HG03103 (cell line): ENCODE results near the gene PSMD1.
"Not testable (repeated sequence)": the region's sequence is repeated elsewhere in the genome, so short reads cannot be mapped to it uniquely, and the experiment has no call there.

Experiments used
- ATAC-seq: cut with Tn5 transposase; IDR thresholded peaks from one replicate; pipeline ENCODE4 v1.9.1; 2021; ENCODE audit warnings: low read depth; ENCODE audit not compliant: unreplicated experiment

The PSMD1 gene

GRCh38 chr2:231056453-231057416 is at the start of gene PSMD1:
Gene PSMD1, plus strand, starts transcription at chr2:231056867. Its CDS starts 159 bp downstream, at chr2:231057026.
- peak; percentile 74 for ATAC-seq

DNA sequence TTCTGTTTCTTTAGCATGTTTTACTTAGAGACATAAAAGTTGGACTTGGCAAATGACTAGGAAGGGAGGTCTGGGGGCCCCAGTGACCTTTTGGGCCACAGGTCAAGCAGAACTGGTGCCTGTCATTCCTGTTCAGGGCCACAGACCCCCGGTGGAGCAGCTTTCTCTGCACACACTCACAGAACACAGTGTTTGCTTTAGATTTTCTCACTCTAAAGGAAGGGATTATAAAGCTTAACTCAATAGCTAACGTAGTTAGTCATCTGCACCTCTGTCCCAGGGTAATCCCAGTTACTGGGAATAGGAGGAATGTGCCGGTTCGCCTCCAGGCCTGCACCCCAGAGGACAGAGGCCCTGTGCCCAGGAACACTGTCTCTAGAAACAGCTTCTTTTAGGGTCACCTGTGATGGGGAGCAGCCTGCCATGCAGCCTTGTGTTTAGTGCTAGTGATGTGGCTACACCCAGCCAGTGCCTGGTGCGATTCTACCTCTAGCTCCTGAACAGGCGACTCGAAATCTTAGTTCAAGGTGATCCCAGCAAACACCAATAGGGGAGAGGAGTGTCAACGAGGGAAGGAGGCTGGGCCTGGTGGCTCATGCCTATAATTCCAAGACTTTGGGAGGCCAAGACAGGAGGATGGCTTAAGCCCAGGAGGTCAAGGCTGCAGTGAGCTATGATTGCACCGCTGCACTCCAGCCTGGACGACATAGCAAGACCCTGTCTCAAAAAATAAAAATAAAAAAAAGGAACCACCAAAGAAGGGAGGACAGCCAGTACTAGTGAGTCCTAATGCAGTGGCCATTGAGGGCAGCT is 49.2 kb upstream of the PSMD1 start:
- ATAC-seq: no peak

DNA sequence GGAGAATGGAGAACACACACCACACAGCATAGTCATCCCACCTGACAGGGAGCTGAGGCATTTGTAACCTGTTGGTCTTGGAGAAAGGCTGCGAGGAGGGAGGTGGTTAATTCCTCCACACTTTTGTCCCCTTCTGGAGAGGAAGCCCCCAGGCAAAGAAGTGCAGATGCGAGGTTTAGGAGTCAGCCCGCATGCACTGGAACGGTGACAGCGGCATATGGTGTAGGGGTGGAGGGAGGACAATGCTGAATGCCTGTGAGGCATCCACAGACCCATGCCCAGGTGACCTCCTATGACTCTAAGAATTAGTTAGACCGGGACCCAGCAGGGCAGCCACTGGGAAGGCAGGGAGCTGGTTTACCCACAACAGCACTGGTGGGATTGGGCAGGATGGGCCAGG is 48.5 kb upstream of the PSMD1 start:
- ATAC-seq: no peak

GRCh38 chr2:231009236-231009919 is 47.3 kb upstream of the PSMD1 start:
- ATAC-seq: no peak

DNA sequence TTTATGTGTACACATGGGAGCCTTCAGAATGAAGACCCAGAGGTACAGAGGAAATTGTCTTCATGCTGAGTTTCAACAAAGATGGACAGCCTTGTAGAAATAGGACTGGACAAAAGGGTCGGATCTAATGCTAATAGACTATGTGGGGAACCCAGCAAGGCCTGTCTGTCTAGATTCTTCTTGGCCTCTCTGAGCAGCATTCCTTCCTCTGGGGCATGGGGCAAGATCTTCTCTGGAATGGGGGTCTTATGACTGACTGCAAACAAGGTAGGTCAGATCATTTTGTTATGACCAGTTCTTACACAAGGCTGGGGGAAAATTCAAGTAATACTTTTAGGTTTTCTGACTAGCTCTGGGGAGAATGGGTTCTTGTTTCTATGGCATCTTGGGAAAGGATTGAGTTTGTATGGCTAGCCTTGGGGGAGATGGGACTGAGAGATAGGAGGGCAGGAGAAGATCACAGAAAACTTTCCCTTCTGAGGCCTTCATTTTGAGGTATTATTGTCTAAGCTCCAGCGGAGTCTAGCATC is 46.4 kb upstream of the PSMD1 start:
- no peak for ATAC-seq

- no peak for ATAC-seq
These were observed 45.1 kb upstream of the PSMD1 start for GRCh38 chr2:231011526-231011925.

- ATAC-seq: no peak
These were observed 44.2 kb upstream of the PSMD1 start for GRCh38 chr2:231012463-231012862.

GRCh38 chr2:231013820-231014219 is 42.8 kb upstream of the PSMD1 start:
- ATAC-seq: no peak

DNA sequence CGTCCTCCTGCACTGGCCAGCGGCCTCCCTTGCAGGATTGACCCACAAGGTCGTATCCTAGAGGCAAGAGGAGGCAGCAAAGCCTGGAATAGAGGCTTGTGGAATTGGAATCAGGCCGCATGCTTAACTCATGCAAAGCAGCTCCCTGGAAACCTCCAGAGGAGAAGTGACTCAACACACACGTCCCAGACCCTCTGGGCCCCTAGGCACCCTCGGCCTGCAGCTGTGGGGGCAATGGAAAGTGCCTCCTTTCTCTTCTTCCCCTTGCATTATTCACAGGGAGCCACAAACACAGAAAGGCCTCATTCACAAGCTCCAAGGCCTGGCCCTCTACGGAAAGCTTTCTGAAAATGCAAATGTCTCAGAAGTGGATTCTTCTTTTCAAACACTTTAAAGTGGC is 41.2 kb upstream of the PSMD1 start:
- no peak for ATAC-seq

- no peak for ATAC-seq
These were observed 40.7 kb upstream of the PSMD1 start for GRCh38 chr2:231015926-231016325.

DNA sequence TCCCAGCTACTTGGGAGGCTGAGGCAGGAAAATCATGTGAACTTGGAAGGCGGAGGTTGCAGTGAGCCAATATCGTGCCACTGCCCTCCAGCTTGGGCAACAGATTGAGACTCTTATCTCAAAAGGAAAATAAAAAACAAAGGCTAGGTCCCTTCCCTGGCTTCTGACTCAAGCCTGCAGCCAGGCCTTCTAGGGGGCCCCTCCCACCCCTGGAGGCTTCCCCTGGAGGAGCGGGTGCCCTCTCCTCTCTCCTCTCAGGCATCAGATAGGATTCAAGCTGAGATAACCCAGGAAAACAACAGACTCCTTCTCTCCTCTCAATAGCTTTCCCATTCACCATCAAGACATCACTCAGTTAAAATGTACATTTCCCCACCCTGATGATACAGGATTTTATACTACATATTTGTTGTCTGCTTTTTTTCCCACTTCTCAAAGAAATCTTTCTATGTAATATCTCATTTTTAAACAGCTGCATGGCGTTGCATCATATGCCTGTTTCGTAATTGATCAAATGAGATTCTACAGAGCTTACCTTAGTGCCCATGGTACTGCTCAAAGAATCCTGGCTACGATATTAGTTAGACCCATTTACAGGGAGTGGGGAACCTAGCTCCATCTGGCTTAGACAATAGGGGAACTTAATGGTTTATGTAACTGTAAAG is 40.0 kb upstream of the PSMD1 start:
- no peak for ATAC-seq

GRCh38 chr2:231017231-231017598 is 39.5 kb upstream of the PSMD1 start:
- no peak for ATAC-seq

- ATAC-seq: no peak
These were observed 38.5 kb upstream of the PSMD1 start for GRCh38 chr2:231018184-231018583.

GRCh38 chr2:231025059-231025458 is 31.6 kb upstream of the PSMD1 start:
- not testable (repeated sequence) for ATAC-seq

GRCh38 chr2:231028889-231029288 is 27.8 kb upstream of the PSMD1 start:
- ATAC-seq: no peak

DNA sequence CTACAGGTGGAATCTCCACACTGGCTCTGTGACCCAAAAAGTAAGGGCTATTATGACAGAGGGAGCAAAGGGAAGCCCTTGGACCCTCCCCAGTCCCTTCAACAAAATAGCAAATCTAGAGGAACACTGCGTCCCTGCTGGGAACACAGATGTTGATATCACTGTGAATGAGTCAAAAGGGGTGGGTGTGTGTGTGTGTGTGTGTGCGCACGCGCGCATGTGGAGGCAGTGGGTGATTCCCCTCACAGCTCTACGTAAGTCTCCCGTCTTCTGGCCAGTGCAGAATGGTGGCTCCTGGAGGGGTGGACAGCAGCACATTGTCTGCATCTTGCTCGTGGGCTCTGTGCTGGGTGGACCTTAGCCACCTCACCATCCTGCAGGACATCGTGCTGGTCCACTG is 27.1 kb upstream of the PSMD1 start:
- no peak for ATAC-seq

DNA sequence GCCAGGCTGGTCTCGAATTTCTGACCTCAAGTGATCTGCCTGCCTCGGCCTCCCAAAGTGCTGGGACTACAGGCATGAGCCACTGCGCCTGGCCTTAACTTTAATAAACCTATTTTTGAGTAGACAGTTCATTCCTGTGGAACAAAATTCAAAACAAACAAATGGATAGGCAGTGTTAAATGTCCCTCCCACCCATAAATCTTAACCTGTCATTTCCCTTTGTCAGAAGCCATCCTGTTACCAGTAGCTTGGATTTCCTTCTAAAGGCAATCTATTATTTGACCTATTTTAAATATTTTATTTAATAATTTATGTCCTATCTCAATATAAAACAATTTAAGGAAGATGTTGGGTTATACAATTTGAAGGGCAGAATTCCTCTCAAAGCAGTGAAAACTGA is 25.9 kb upstream of the PSMD1 start:
- ATAC-seq: no peak

GRCh38 chr2:231032575-231033140 is 24.0 kb upstream of the PSMD1 start:
- ATAC-seq: no peak

GRCh38 chr2:231033147-231034132 is 23.2 kb upstream of the PSMD1 start:
- ATAC-seq: no peak
